ENCODE results near the gene GRIK4. TPM values are rescaled to one million over a fixed set of nuclear protein-coding genes. Genes with fewer than 3 reads are reported as not detected.
"Not testable (repeated sequence)": the region's sequence is repeated elsewhere in the genome, so short reads cannot be mapped to it uniquely, and the experiment has no call there.

The GRIK4 gene
- total RNA-seq, 1 donor from 2014 or later: 0.36 TPM

DNA sequence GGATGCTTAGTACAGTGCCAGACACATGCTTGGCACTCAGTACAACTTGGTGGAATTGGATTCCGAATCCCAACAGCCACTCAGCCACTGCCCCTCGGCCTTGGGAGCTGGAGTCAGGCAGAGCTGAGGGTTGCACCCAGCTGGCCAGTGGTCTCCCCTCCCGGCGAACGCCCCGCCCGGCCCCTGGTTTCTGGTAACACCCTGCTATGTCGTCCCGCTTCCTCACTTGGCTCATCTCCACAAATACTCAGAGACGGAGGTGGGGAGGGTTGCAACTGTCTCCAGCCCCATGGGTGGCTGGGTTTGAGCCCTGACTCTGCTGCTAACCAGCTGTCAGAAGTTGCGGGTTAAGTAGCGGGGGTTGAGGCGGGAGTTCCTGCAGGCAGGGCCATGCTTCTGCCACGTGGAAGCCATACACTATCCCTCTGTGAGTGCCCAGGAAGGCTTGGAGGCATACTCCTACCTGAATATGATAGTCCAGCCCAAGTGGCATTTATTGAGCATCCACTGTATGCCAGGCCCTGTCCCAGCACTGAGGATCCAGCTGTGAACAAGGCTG lies 67.1 kb downstream of the GRIK4 start:
- H4K20me1 ChIP-seq (ENCODE audit: low read depth): no peaks in the 10 kb centered on the region
- Mint-ChIP-seq H3K9me3 (peaks cover 7% of the 10 kb centered on the region), H3K27me3 (ENCODE audit: insufficient read depth, low read depth) (peaks cover 14% of the 10 kb centered on the region), H3K4me1 (no peaks in the 10 kb centered on the region), H3K27ac (no peak overlapping the region), H3K4me3 (no peak overlapping the region), H3K36me3 (peaks cover 1% of the 10 kb centered on the region)
- TF ChIP-seq EZH2 (IDR thresholded peaks at IDR 0.05) (no peak), EZH2phosphoT487 (IDR thresholded peaks at IDR 0.05) (no peak)
- TF ChIP-seq, protein P1, sequence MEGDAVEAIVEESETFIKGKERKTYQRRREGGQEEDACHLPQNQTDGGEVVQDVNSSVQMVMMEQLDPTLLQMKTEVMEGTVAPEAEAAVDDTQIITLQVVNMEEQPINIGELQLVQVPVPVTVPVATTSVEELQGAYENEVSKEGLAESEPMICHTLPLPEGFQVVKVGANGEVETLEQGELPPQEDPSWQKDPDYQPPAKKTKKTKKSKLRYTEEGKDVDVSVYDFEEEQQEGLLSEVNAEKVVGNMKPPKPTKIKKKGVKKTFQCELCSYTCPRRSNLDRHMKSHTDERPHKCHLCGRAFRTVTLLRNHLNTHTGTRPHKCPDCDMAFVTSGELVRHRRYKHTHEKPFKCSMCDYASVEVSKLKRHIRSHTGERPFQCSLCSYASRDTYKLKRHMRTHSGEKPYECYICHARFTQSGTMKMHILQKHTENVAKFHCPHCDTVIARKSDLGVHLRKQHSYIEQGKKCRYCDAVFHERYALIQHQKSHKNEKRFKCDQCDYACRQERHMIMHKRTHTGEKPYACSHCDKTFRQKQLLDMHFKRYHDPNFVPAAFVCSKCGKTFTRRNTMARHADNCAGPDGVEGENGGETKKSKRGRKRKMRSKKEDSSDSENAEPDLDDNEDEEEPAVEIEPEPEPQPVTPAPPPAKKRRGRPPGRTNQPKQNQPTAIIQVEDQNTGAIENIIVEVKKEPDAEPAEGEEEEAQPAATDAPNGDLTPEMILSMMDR (IDR thresholded peaks at IDR 0.05): no peak
- H3K27ac ChIP-seq: no peak overlapping the region
- H3K9me3 ChIP-seq (ENCODE audit: low read depth): no peaks in the 10 kb centered on the region
- no peak overlapping the region for H3K4me2 ChIP-seq
- H3K9ac ChIP-seq: no peak overlapping the region
- H3F3A ChIP-seq (ENCODE audit: low read depth): no peaks in the 10 kb centered on the region
- no peaks in the 10 kb centered on the region for H3K4me1 ChIP-seq
- no peak for DNase-seq (ENCODE audit: low spot score)
- H3K27me3 ChIP-seq: no peaks in the 10 kb centered on the region
- H3K4me3 ChIP-seq: no peak overlapping the region
- H3K36me3 ChIP-seq: no peaks in the 10 kb centered on the region
- no peaks in the 10 kb centered on the region for H3K79me2 ChIP-seq (ENCODE audit: low read depth)
- H2AFZ ChIP-seq (replicated peaks): no peak overlapping the region

DNA sequence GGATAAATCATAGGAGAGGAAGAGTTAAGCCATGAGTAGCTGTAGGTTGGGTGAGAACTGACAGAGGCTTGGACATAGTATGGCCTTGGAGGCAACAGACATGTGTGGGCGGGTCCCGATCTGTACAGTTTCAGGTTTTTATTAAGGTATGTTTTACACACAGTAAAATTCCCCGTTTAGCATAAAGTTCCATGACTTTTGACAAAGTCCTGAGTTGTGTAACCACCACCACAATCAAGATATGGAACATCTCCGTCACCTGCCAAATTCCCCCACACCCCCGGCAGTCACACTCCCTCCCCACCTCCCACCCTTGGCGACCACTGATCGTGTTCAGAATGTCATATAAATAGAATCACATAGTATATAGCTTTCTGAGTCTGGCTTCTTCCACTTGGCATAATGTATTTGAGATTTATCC lies 68.1 kb downstream of the GRIK4 start:
- Histone ChIP-seq H3K27me3 (no peaks in the 10 kb centered on the region), H3K27ac (no peak overlapping the region), H3K4me2 (no peak overlapping the region), H3K36me3 (no peaks in the 10 kb centered on the region), H2AFZ (replicated peaks) (no peak overlapping the region), H3K9me3 (ENCODE audit: low read depth) (no peaks in the 10 kb centered on the region), H3K9ac (no peak overlapping the region), H3K4me1 (no peaks in the 10 kb centered on the region), H3F3A (ENCODE audit: low read depth) (no peaks in the 10 kb centered on the region), H4K20me1 (ENCODE audit: low read depth) (no peaks in the 10 kb centered on the region), H3K79me2 (ENCODE audit: low read depth) (no peaks in the 10 kb centered on the region), H3K4me3 (no peak overlapping the region)
- TF ChIP-seq EZH2 (IDR thresholded peaks at IDR 0.05): no peak
- TF ChIP-seq, protein P1 (IDR thresholded peaks at IDR 0.05): no peak
- no peak for TF ChIP-seq EZH2phosphoT487 (IDR thresholded peaks at IDR 0.05)
- no peak overlapping the region for H3K4me3 Mint-ChIP-seq
- H3K9me3 Mint-ChIP-seq: peaks cover 7% of the 10 kb centered on the region
- H3K36me3 Mint-ChIP-seq: peaks cover 1% of the 10 kb centered on the region
- H3K27ac Mint-ChIP-seq: no peak overlapping the region
- peaks cover 14% of the 10 kb centered on the region for H3K27me3 Mint-ChIP-seq (ENCODE audit: insufficient read depth, low read depth)
- H3K4me1 Mint-ChIP-seq: no peaks in the 10 kb centered on the region
- no peak for DNase-seq (ENCODE audit: low spot score)

DNA sequence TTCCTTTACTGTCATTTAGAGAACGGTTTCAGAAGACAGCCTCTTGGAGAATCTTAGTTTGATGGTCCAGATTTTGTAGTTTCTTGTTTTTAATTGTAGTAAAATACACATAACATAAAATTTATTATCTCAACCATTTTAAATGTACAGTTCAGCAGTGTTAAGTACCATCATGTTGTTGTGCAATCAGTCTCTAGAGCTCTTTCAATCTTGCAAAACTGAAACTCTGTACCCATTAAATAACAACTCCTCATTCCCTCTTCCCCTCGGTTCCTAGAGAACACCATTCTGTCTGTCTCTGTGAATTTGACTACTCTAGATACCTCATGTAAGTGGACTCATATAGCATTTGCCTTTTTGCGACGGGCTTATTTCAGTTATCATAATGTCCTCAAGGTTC lies 69.8 kb downstream of the GRIK4 start:
- peaks cover 7% of the 10 kb centered on the region for H3K9me3 Mint-ChIP-seq
- H3F3A ChIP-seq (ENCODE audit: low read depth): no peaks in the 10 kb centered on the region
- H3K27ac Mint-ChIP-seq: no peak overlapping the region
- DNase-seq (ENCODE audit: low spot score): no peak
- no peak overlapping the region for H3K4me3 Mint-ChIP-seq
- TF ChIP-seq EZH2phosphoT487 (IDR thresholded peaks at IDR 0.05): no peak
- TF ChIP-seq EZH2 (IDR thresholded peaks at IDR 0.05): no peak
- TF ChIP-seq, protein P1 (IDR thresholded peaks at IDR 0.05): no peak
- peaks cover 1% of the 10 kb centered on the region for H3K36me3 Mint-ChIP-seq
- no peak overlapping the region for H2AFZ ChIP-seq (replicated peaks)
- H3K4me1 Mint-ChIP-seq: no peaks in the 10 kb centered on the region
- no peak overlapping the region for H3K4me2 ChIP-seq
- H3K27me3 Mint-ChIP-seq (ENCODE audit: insufficient read depth, low read depth): peaks cover 7% of the 10 kb centered on the region
- no peaks in the 10 kb centered on the region for H3K27me3 ChIP-seq
- H4K20me1 ChIP-seq (ENCODE audit: low read depth): no peaks in the 10 kb centered on the region
- no peak overlapping the region for H3K27ac ChIP-seq
- no peaks in the 10 kb centered on the region for H3K36me3 ChIP-seq
- no peaks in the 10 kb centered on the region for H3K4me1 ChIP-seq
- H3K79me2 ChIP-seq (ENCODE audit: low read depth): no peaks in the 10 kb centered on the region
- H3K9ac ChIP-seq: no peak overlapping the region
- no peaks in the 10 kb centered on the region for H3K9me3 ChIP-seq (ENCODE audit: low read depth)
- H3K4me3 ChIP-seq: no peak overlapping the region

DNA sequence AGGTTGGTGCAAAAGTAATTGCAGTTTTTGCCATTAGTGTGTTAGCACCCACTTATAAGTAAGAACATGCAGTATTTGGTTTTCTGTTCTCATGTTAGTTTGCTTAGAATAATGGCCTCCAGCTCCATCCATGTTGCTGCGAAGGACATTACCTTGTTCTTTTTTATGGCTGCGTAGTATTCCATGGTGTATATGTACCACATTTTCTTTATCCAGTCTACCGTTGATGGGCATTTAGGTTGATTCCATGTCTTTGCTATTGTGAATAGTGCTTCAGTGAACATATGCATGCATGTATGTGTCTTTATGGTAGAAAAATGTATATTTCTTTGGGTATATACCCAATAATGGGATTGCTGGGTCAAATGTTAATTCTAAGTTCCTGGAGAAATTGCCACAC lies 71.0 kb downstream of the GRIK4 start:
- not testable (repeated sequence) for H3K4me2 ChIP-seq; H3K27ac Mint-ChIP-seq; H3K27ac ChIP-seq; H3K27me3 ChIP-seq; H2AFZ ChIP-seq (replicated peaks); H3K36me3 ChIP-seq; H3K4me3 ChIP-seq; H3K4me1 Mint-ChIP-seq; H3K79me2 ChIP-seq (ENCODE audit: low read depth); DNase-seq (ENCODE audit: low spot score); H3K9me3 Mint-ChIP-seq; H3F3A ChIP-seq (ENCODE audit: low read depth); H3K36me3 Mint-ChIP-seq; H3K4me1 ChIP-seq; H3K9ac ChIP-seq; H3K27me3 Mint-ChIP-seq (ENCODE audit: insufficient read depth, low read depth); H3K9me3 ChIP-seq (ENCODE audit: low read depth); H4K20me1 ChIP-seq (ENCODE audit: low read depth); H3K4me3 Mint-ChIP-seq
